H1 (cell line): ENCODE measurements around the gene PKP1. TPM values are rescaled to one million over a fixed set of nuclear protein-coding genes. Genes with fewer than 3 reads are reported as not detected.

Source experiments
- CHD1 ChIP-seq: IDR thresholded peaks from 2 replicates; pipeline ENCODE4 v1.6.1; 2012; ENCODE audit warnings: low read depth, low read length, improper control_type of control experiment
- RXRA ChIP-seq: IDR thresholded peaks from 2 replicates; pipeline ENCODE4 v1.6.1; 2011; ENCODE audit warnings: low read depth, mild to moderate bottlenecking, low read length, moderate library complexity; ENCODE audit not compliant: insufficient read depth
- SP4 ChIP-seq: IDR thresholded peaks from 2 replicates; pipeline ENCODE4 v1.6.1; 2012; ENCODE audit warnings: low read length, inconsistent platforms
- TCF12 ChIP-seq: IDR thresholded peaks from 2 replicates; pipeline ENCODE4 v1.6.1; 2011; ENCODE audit warnings: low read depth, mild to moderate bottlenecking, low read length
- polyA plus RNA-seq, 7 experiments: library from polyadenylated mRNA; depleted of rRNA in 3 of 7; stranded (reverse) in 5 of 7; unstranded in 2 of 7; fragments of >200 nt in 5 of 7; fragments of 200-250 nt in 2 of 7; gene quantifications; 1 replicate in 5 of 7; 2 replicates in 1 of 7; 4 replicates in 1 of 7; pipeline versions ENCODE4 v1.2.1 to v1.2.3, GENCODE V29; 2011 to 2013; ENCODE audit warnings: missing spikeins in 2 of 7, mixed read lengths in 2 of 7
- total RNA-seq: library from RNA; stranded (reverse); fragmentation: NEBNext Ultra II Directional; extraction: Animal tissue kit (Norgen Biotek cat#: 25700); gene quantifications from 2 replicates; pipeline ENCODE4 v1.2.1, GENCODE V29; 2021

Gene PKP1
- total and polyA plus RNA-seq, 2 of the 8 experiments (the other 6 are each of a cell fraction or from before 2014, with no cell fraction given), result 0.21 to 0.95 TPM

DNA sequence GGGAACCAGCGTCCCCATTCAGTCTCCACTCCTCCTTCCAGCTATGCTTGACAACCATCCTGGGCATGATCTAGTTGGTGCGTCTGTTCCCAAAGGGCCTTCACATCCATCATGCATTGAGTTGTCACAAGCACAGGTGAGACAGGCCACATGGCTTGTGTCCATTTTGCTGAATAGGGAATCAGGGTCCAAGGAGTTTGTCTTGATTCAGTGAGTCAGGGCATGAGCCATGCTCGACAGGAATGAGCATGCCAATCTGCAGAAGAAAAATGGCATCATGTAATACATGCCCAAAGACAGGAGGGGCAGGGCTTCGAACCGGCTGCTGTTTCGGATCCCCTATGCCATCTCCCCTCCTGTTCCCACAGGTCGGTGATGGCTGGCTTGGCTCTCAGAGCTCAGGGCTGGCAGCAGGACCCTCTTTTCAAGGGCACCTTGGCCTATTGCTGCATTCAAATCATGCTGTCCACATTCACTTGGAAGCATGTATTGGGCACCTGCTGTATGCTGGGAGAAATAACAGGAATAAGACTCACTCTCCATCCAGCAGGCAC, 44.5 kb downstream of the PKP1 start (continued):
- TF ChIP-seq RXRA (no peak), TCF12 (no peak), SP4 (no peak), CHD1 (no peak)
